GM21381 (cell line): ENCODE measurements around the gene ANKS1B.

Experiments used
- ATAC-seq: cut with Tn5 transposase; IDR thresholded peaks from one replicate; pipeline ENCODE4 v1.9.1; 2021; ENCODE audit warnings: mild to moderate bottlenecking, moderate library complexity; ENCODE audit not compliant: unreplicated experiment

Gene ANKS1B

GRCh38 chr12:99140017-99140720 is 844.6 kb downstream of the ANKS1B start:
- no peak for ATAC-seq

GRCh38 chr12:99138393-99138792 is 846.3 kb downstream of the ANKS1B start:
- no peak for ATAC-seq

GRCh38 chr12:99137124-99137855 is 847.4 kb downstream of the ANKS1B start:
- no peak for ATAC-seq

- no peak for ATAC-seq
Observed at GRCh38 chr12:99136516-99136915, 848.2 kb downstream of the ANKS1B start.

- no peak for ATAC-seq
Observed at GRCh38 chr12:99135376-99135775, 849.4 kb downstream of the ANKS1B start.

GRCh38 chr12:99133401-99133800 is 851.3 kb downstream of the ANKS1B start:
- ATAC-seq, result no peak

- ATAC-seq, result no peak
Observed at GRCh38 chr12:99131751-99132199, 853.0 kb downstream of the ANKS1B start.

- peak; percentile 94 for ATAC-seq
Observed at GRCh38 chr12:99130808-99131553, 853.8 kb downstream of the ANKS1B start.

GRCh38 chr12:99128246-99128802 is 856.4 kb downstream of the ANKS1B start:
- ATAC-seq, result no peak

GRCh38 chr12:99122959-99123358 is 861.8 kb downstream of the ANKS1B start:
- ATAC-seq, result no peak

GRCh38 chr12:99122496-99122895 is 862.2 kb downstream of the ANKS1B start:
- ATAC-seq, result no peak

- ATAC-seq, result no peak
Observed at GRCh38 chr12:99121546-99121945, 863.2 kb downstream of the ANKS1B start.

- no peak for ATAC-seq
Observed at GRCh38 chr12:99119943-99120342, 864.8 kb downstream of the ANKS1B start.

- ATAC-seq, result no peak
Observed at GRCh38 chr12:99119449-99119848, 865.3 kb downstream of the ANKS1B start.

- no peak for ATAC-seq
Observed at GRCh38 chr12:99111600-99111999, 873.1 kb downstream of the ANKS1B start.

GRCh38 chr12:99110868-99111267 is 873.9 kb downstream of the ANKS1B start:
- ATAC-seq, result no peak

GRCh38 chr12:99110212-99110611 is 874.5 kb downstream of the ANKS1B start:
- ATAC-seq, result no peak

GRCh38 chr12:99108924-99109323 is 875.8 kb downstream of the ANKS1B start:
- ATAC-seq, result no peak

- ATAC-seq, result no peak
Observed at GRCh38 chr12:99099786-99100185, 885.0 kb downstream of the ANKS1B start.

- ATAC-seq, result no peak
Observed at GRCh38 chr12:99097171-99097570, 887.6 kb downstream of the ANKS1B start.

GRCh38 chr12:99093166-99093565 is 891.6 kb downstream of the ANKS1B start:
- ATAC-seq, result no peak
